Measurements from ENCODE around the gene CHN2.

CHN2 gene

GRCh38 chr7:29420011-29420410 lies 225.4 kb downstream of the CHN2 start:
- POLR2A ChIA-PET, result no interaction called here
- CTCF ChIA-PET, result interaction anchor here (0.9 kb wide), 1 partner anchor 498 kb away, joined by 3 read pairs; no protein-coding TSS in a partner anchor
- TF ChIP-seq CTCF (IDR thresholded peaks at IDR 0.05; ENCODE audit: control extremely low read depth, extremely low read depth, low read depth, missing control alignments), result no peak
- DNase-seq (ENCODE audit: extremely low spot score), result no peak

- ChIA-PET POLR2A (no interaction called here), CTCF (interaction anchor here (1.5 to 2.8 kb wide), 2 partner anchors 12 to 499 kb away, joined by 5 to 19 read pairs; no protein-coding TSS in a partner anchor)
- TF ChIP-seq CTCF (IDR thresholded peaks at IDR 0.05; ENCODE audit: control extremely low read depth, extremely low read depth, low read depth, missing control alignments), result no peak
- no peak for DNase-seq (ENCODE audit: extremely low spot score)
Observed at GRCh38 chr7:29421010-29421956, 226.7 kb downstream of the CHN2 start.

GRCh38 chr7:29422829-29423228 lies 228.3 kb downstream of the CHN2 start:
- no peak for DNase-seq (ENCODE audit: extremely low spot score)
- ChIA-PET POLR2A (no interaction called here), CTCF (interaction anchor here (1.8 to 2.8 kb wide), 2 partner anchors 9 to 14 kb away, joined by 6 to 19 read pairs; no protein-coding TSS in a partner anchor)

GRCh38 chr7:29424295-29424983 lies 229.9 kb downstream of the CHN2 start:
- CTCF ChIA-PET, result interaction anchor here (1.2 to 1.3 kb wide), 2 partner anchors 15 to 43 kb away, joined by 3 to 5 read pairs; no protein-coding TSS in a partner anchor
- TF ChIP-seq CTCF (IDR thresholded peaks at IDR 0.05; ENCODE audit: control extremely low read depth, extremely low read depth, low read depth, missing control alignments), result no peak
- no peak for DNase-seq (ENCODE audit: extremely low spot score)
- POLR2A ChIA-PET, result no interaction called here

More at GRCh38 chr7:29422829-29423228, 228.3 kb downstream of the CHN2 start:
- no peak for TF ChIP-seq CTCF (IDR thresholded peaks at IDR 0.05; ENCODE audit: control extremely low read depth, extremely low read depth, low read depth, missing control alignments)

GRCh38 chr7:29424984-29425309 lies 230.4 kb downstream of the CHN2 start:
- DNase-seq (ENCODE audit: extremely low spot score), result no peak
- no peak for TF ChIP-seq CTCF (IDR thresholded peaks at IDR 0.05; ENCODE audit: control extremely low read depth, extremely low read depth, low read depth, missing control alignments)
- POLR2A ChIA-PET, result no interaction called here
- CTCF ChIA-PET, result interaction anchor here (1.2 to 1.3 kb wide), 2 partner anchors 16 to 42 kb away, joined by 3 to 5 read pairs; no protein-coding TSS in a partner anchor

- no peak for DNase-seq (ENCODE audit: extremely low spot score)
- CTCF ChIA-PET, result interaction anchor here (1.4 kb wide), 1 partner anchor 38 kb away, joined by 3 read pairs; no protein-coding TSS in a partner anchor
- no peak for TF ChIP-seq CTCF (IDR thresholded peaks at IDR 0.05; ENCODE audit: control extremely low read depth, extremely low read depth, low read depth, missing control alignments)
- POLR2A ChIA-PET, result no interaction called here
Observed at GRCh38 chr7:29426587-29426986, 232.0 kb downstream of the CHN2 start.

All from GM10248 (cell line).